ENCODE data around the gene RNU1-1. TPM values are rescaled to one million over a fixed set of nuclear protein-coding genes. Genes with fewer than 3 reads are reported as not detected.

Gene RNU1-1
- total and polyA plus RNA-seq, 2 of the 8 experiments (the other 6 are each of a cell fraction or from before 2014, with no cell fraction given), result 145 to 1,303 TPM

DNA sequence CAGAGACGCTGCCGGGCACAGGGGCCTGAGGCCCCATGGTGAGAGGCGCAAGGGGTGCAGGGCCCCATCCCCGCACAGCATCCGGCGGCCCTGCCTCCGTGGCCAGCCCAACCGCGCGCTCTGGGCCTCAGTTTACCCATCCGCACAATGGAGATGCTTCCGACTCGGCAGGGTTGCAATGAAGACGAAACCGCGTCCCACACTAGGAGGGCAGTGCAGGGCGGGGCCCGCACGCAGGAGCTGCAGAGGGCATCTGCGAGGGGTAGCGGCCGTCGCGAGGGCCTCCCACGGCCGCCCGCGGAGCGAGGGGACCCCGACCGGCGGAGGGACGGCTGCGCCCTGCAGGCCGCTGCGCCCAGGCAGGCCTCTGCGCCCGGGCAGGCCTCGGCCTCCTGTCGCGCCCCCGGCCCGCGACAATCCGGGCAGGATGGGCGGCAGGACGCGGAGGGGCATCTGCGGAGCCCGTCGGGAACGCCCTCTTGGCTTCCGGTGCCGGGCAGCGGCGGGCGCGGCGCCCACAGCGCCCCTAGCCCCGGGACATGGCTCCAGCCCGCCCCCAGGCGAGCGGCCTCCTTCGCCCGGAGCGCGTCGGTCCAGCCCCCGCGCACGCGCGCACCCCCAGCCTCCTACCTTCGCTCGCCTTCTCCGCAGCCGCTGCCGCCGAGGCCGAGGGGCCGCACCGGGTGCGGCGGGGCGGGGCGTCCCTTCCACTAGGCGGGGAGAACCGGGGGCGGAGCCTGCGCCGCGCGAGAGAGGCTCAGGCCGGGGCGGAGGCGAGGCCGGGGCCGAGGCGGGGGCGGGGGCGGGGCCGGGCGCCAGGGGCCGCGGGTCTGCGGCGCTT lies 15.3 kb downstream of the RNU1-1 start (continued):
- TF ChIP-seq, protein P1, sequence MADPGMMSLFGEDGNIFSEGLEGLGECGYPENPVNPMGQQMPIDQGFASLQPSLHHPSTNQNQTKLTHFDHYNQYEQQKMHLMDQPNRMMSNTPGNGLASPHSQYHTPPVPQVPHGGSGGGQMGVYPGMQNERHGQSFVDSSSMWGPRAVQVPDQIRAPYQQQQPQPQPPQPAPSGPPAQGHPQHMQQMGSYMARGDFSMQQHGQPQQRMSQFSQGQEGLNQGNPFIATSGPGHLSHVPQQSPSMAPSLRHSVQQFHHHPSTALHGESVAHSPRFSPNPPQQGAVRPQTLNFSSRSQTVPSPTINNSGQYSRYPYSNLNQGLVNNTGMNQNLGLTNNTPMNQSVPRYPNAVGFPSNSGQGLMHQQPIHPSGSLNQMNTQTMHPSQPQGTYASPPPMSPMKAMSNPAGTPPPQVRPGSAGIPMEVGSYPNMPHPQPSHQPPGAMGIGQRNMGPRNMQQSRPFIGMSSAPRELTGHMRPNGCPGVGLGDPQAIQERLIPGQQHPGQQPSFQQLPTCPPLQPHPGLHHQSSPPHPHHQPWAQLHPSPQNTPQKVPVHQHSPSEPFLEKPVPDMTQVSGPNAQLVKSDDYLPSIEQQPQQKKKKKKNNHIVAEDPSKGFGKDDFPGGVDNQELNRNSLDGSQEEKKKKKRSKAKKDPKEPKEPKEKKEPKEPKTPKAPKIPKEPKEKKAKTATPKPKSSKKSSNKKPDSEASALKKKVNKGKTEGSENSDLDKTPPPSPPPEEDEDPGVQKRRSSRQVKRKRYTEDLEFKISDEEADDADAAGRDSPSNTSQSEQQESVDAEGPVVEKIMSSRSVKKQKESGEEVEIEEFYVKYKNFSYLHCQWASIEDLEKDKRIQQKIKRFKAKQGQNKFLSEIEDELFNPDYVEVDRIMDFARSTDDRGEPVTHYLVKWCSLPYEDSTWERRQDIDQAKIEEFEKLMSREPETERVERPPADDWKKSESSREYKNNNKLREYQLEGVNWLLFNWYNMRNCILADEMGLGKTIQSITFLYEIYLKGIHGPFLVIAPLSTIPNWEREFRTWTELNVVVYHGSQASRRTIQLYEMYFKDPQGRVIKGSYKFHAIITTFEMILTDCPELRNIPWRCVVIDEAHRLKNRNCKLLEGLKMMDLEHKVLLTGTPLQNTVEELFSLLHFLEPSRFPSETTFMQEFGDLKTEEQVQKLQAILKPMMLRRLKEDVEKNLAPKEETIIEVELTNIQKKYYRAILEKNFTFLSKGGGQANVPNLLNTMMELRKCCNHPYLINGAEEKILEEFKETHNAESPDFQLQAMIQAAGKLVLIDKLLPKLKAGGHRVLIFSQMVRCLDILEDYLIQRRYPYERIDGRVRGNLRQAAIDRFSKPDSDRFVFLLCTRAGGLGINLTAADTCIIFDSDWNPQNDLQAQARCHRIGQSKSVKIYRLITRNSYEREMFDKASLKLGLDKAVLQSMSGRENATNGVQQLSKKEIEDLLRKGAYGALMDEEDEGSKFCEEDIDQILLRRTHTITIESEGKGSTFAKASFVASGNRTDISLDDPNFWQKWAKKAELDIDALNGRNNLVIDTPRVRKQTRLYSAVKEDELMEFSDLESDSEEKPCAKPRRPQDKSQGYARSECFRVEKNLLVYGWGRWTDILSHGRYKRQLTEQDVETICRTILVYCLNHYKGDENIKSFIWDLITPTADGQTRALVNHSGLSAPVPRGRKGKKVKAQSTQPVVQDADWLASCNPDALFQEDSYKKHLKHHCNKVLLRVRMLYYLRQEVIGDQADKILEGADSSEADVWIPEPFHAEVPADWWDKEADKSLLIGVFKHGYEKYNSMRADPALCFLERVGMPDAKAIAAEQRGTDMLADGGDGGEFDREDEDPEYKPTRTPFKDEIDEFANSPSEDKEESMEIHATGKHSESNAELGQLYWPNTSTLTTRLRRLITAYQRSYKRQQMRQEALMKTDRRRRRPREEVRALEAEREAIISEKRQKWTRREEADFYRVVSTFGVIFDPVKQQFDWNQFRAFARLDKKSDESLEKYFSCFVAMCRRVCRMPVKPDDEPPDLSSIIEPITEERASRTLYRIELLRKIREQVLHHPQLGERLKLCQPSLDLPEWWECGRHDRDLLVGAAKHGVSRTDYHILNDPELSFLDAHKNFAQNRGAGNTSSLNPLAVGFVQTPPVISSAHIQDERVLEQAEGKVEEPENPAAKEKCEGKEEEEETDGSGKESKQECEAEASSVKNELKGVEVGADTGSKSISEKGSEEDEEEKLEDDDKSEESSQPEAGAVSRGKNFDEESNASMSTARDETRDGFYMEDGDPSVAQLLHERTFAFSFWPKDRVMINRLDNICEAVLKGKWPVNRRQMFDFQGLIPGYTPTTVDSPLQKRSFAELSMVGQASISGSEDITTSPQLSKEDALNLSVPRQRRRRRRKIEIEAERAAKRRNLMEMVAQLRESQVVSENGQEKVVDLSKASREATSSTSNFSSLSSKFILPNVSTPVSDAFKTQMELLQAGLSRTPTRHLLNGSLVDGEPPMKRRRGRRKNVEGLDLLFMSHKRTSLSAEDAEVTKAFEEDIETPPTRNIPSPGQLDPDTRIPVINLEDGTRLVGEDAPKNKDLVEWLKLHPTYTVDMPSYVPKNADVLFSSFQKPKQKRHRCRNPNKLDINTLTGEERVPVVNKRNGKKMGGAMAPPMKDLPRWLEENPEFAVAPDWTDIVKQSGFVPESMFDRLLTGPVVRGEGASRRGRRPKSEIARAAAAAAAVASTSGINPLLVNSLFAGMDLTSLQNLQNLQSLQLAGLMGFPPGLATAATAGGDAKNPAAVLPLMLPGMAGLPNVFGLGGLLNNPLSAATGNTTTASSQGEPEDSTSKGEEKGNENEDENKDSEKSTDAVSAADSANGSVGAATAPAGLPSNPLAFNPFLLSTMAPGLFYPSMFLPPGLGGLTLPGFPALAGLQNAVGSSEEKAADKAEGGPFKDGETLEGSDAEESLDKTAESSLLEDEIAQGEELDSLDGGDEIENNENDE (IDR thresholded peaks at IDR 0.05; ENCODE audit: insufficient replicate concordance, low read length), result no peak
- peak; percentile 74 for TF ChIP-seq KDM1A (IDR thresholded peaks at IDR 0.05; ENCODE audit: borderline replicate concordance, low read length)
- 0 out of 2 replicates have a peak, but pooled peaks have one; percentile 5 for TF ChIP-seq RBBP5 (IDR thresholded peaks at IDR 0.05; ENCODE audit: borderline replicate concordance, low read depth, low read length)
- TF ChIP-seq CTCF (IDR thresholded peaks at IDR 0.05; ENCODE audit: control extremely low read depth in 1 of 3, insufficient read depth in 1 of 3, low read depth in 1 of 3, low read length in 3 of 3), result peak in 1 of 3 experiments; percentile 7; a peak in 1 of 4 replicates
- TF ChIP-seq, protein P2, sequence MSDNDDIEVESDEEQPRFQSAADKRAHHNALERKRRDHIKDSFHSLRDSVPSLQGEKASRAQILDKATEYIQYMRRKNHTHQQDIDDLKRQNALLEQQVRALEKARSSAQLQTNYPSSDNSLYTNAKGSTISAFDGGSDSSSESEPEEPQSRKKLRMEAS (IDR thresholded peaks at IDR 0.05), result 0 out of 2 replicates have a peak, but pooled peaks have one; percentile 8

All from H1 (cell line).